ENCODE results near the gene HDAC2. TPM values are rescaled to one million over a fixed set of nuclear protein-coding genes. Genes with fewer than 3 reads are reported as not detected.
"Not testable (repeated sequence)": the region's sequence is repeated elsewhere in the genome, so short reads cannot be mapped to it uniquely, and the experiment has no call there.

Gene HDAC2
- 10 to 100 TPM; 46.4 to 51.6 (median 49.0) TPM for total RNA-seq
- polyA plus RNA-seq = 44.4 TPM
- long read RNA-seq, donor 1, full-length matches to known transcripts = 132 of 146 reads
- long read RNA-seq, donor 1, partial matches to known transcripts = 8 of 146 reads
- long read RNA-seq, donor 1, other reads (novel, unspliced or antisense) = 6 of 146 reads
- long read RNA-seq, donor 2, full-length matches to known transcripts = 55 of 61 reads
- long read RNA-seq, donor 2, partial matches to known transcripts = 6 of 61 reads
- long read RNA-seq, donor 2, other reads (novel, unspliced or antisense) = 0 of 61 reads
- long read RNA-seq, donor 3, full-length matches to known transcripts = 220 of 317 reads
- long read RNA-seq, donor 3, partial matches to known transcripts = 92 of 317 reads
- long read RNA-seq, donor 3, other reads (novel, unspliced or antisense) = 5 of 317 reads
- long read RNA-seq, donor 4, full-length matches to known transcripts = 67 of 73 reads
- long read RNA-seq, donor 4, partial matches to known transcripts = 4 of 73 reads
- long read RNA-seq, donor 4, other reads (novel, unspliced or antisense) = 2 of 73 reads

DNA sequence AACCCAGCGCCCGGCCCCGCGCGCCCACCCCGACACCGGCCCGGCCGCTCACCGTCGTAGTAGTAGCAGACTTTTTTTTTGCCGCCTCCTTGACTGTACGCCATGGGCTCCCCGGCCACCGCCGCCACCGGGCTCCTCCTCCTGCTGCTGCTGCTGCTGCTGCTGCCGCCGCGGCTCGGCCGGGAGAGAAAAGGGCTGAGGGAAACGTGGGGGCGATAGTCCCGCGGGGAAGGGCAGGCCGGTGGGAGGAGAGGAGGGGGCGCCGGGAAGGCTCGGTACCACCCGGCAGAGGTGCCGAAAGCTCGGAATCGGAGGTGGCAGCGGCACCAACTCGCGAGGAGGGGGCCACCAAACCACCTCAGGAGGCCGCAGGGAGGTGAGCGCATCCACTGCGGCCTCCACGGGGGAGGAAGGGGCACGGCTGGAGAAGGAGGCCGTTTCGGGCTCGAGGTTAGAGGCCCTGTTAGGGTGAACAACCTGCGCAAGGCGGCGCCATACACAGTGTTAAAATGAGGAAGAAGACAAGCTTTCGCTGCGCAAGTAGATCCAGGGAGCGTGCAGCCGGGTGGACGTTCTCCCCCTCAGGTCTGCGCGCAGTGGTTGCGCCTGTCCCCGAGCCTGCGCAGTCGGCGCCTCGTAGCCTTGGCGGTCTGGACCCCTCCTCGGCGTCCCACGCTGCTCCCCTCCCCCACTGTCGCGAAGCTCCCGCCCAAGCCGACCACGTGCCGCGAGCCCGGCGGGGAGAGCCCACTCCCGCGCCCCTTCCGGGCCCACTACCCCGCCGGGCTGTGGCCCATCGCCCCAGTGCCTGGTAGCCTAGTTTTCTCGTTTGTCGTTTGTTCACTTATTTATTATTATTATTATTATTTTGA, at the start of gene HDAC2:
TSS of gene HDAC2 (minus strand) at position 344 of the 872 bp plus-strand sequence. CDS start at position 104, 240 bp downstream.
- ATAC-seq (peak; percentile 97 to 98), DNase-seq (peak; percentile 91 to 96 (median 96))
- Histone ChIP-seq H3K27ac (ENCODE audit: low read length) (peak within 1 kb of the TSS; percentile 88), H3K4me3 (ENCODE audit: low read length) (peak within 1 kb of the TSS; percentile 64), H3K4me1 (ENCODE audit: control insufficient read depth, insufficient read depth, low read length) (peaks cover 2% of the 10 kb centered on the region), H3K27me3 (ENCODE audit: control insufficient read depth, insufficient read depth) (no peaks in the 10 kb centered on the region), H3K9me3 (ENCODE audit: control insufficient read depth, low read length) (no peaks in the 10 kb centered on the region)
- under 1% methylated on average over 82 of the region's 82 CpGs for WGBS
- intact Hi-C loops (cut with DNase I) = no loop called here

DNA sequence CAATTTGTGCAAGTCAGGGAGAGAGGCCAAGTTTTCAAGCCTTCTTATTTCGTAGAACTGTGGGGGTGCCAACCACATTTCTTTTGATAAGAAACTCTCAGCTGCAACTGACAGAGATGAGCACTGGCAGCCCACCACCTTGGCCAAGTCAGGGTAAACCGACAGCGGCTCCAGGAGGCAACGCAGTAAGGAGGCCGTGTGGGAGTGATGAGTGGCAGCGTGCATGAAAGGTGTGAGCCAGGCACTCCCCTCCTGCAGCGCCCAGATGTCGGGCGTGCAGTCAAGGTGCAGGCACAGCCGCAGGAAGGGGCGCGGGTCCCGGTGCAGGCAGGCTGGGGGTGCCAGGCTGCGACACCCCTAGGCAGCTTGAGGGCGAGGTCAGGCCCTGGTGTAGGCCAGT, 49.2 kb upstream of the HDAC2 start:
- Histone ChIP-seq H3K27me3 (ENCODE audit: control insufficient read depth, insufficient read depth) (no peaks in the 10 kb centered on the region), H3K4me1 (ENCODE audit: control insufficient read depth, insufficient read depth, low read length) (no peaks in the 10 kb centered on the region), H3K4me3 (ENCODE audit: low read length) (no peak overlapping the region), H3K27ac (ENCODE audit: low read length) (no peak overlapping the region), H3K9me3 (ENCODE audit: control insufficient read depth, low read length) (no peaks in the 10 kb centered on the region)
- intact Hi-C loops (cut with DNase I) = no loop called here
- WGBS = 81% methylated on average over 15 of the region's 15 CpGs
- ATAC-seq (no peak), DNase-seq (no peak)

DNA sequence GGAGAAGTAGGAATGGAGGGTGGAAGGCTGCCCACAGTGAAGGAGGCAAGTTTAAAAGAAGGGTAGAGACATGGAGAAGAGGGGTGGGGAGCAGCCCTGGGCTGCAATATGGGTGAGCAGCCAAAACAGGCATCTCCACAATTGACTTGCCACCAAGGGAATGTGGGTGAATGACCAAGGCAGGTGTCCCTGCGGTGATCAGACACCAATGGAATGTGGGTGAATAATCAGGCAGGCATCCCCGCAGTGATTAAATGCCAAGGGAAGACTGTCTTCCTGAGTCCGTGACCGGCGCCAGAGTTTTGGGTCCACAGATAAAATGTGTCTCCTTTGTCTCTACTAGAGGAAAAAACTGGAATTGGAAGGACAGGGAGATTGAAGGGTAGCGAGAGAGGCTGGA, 46.2 kb upstream of the HDAC2 start:
- 91% methylated on average over 6 of the region's 6 CpGs for WGBS
- H3K9me3 ChIP-seq (ENCODE audit: control insufficient read depth, low read length); DNase-seq; H3K27ac ChIP-seq (ENCODE audit: low read length); H3K4me1 ChIP-seq (ENCODE audit: control insufficient read depth, insufficient read depth, low read length); H3K27me3 ChIP-seq (ENCODE audit: control insufficient read depth, insufficient read depth); H3K4me3 ChIP-seq (ENCODE audit: low read length); ATAC-seq; intact Hi-C loops (cut with DNase I): not testable (repeated sequence)

DNA sequence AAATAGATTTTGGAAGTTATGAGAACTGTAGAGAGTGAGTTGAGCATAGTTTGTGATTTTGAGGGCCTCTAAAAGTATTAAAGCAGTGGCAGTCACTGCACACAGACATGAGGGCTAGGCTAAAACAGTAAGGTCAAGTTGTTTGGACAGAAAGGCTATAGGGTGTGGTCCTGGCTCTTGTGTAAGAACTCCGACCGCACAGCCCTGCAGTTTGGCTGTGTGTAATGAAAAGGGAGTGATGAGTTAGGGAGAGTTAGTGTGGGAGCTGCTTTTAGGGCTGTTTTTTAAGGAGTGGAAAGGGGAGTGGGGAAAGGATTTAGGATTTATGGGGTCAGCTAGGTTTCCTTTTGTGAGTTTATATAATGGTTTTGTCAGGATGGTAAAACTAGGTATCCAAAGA, 43.2 kb upstream of the HDAC2 start:
- intact Hi-C loops (cut with DNase I); ATAC-seq; H3K9me3 ChIP-seq (ENCODE audit: control insufficient read depth, low read length); H3K4me1 ChIP-seq (ENCODE audit: control insufficient read depth, insufficient read depth, low read length); H3K27ac ChIP-seq (ENCODE audit: low read length); H3K4me3 ChIP-seq (ENCODE audit: low read length); H3K27me3 ChIP-seq (ENCODE audit: control insufficient read depth, insufficient read depth): not testable (repeated sequence)
- peak in 2 of 3 donors; percentile 38 to 53 for DNase-seq
- 65% methylated on average over 2 of the region's 2 CpGs for WGBS

DNA sequence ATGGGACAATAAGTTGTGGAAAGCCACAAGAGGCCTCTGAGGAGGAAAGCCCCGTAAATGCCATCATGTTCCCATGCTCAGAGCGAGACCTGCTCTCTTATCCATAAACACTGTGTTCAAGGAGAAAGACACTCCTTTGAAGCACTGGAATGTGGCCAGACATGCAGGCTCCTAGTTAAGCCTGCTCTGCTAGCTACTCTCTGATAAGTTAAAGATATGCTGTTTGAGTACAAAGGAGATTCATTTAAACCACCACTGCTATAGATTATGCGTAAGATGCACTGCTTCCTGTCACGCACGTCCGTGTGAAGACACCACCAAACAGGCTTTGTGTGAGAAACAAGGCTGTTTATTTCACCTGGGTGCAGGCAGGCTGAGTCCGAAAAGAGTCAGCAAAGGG, 40.5 kb upstream of the HDAC2 start:
- intact Hi-C loops (cut with DNase I); H3K4me1 ChIP-seq (ENCODE audit: control insufficient read depth, insufficient read depth, low read length): not testable (repeated sequence)

DNA sequence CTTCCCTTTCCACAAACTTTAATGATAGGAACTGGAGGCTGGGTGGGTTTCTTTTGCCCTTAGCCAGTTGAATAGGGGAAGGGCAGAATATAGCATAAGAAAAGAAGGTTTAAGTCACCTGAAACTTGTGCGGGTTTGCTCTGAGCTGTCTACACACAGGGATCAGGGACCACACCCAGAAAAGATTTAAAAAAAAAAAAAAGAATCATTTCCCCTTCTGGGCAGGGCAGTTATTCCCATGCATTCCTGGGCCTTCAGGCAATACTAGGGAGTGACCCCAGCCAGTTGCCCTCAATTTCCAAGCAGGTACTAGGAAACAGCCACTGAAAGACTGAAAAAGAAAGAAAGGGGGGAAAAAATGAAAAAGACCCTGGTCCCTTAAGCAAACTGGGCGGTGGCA, 39.6 kb upstream of the HDAC2 start:
- no peak overlapping the region for H3K27ac ChIP-seq (ENCODE audit: low read length)
- no peaks in the 10 kb centered on the region for H3K9me3 ChIP-seq (ENCODE audit: control insufficient read depth, low read length)
- WGBS = 93% methylated on average over 2 of the region's 2 CpGs
- DNase-seq = no peak
- H3K27me3 ChIP-seq (ENCODE audit: control insufficient read depth, insufficient read depth) = no peaks in the 10 kb centered on the region
- no peaks in the 10 kb centered on the region for H3K4me1 ChIP-seq (ENCODE audit: control insufficient read depth, insufficient read depth, low read length)
- ATAC-seq = no peak
- intact Hi-C loops (cut with DNase I) = no loop called here
- no peak overlapping the region for H3K4me3 ChIP-seq (ENCODE audit: low read length)

More for the DNA sequence above, 40.5 kb upstream of the HDAC2 start:
- H3K27ac ChIP-seq (ENCODE audit: low read length); H3K4me3 ChIP-seq (ENCODE audit: low read length); ATAC-seq; H3K27me3 ChIP-seq (ENCODE audit: control insufficient read depth, insufficient read depth); DNase-seq; H3K9me3 ChIP-seq (ENCODE audit: control insufficient read depth, low read length): not testable (repeated sequence)
- 67% methylated on average over 7 of the region's 7 CpGs for WGBS

DNA sequence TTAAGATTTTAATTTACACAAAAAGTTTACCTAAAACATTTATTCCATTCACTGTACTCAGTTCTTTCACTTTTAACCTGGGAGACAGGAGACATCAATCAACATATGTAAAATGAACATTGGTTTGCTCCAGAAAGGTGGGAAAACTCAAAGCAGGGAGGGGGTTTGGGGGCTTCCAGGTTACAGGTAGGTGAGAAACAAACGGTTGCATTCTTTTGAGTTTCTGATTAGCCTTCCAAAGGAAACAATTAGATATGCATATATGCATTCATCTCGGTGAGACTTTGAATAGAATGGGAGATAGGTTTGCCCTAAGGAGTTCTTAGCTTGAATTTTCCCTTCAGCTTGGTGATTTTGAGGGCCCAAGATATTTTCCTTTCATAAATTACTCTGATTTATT, 38.2 kb upstream of the HDAC2 start:
- H3K9me3 ChIP-seq (ENCODE audit: control insufficient read depth, low read length) = no peaks in the 10 kb centered on the region
- no peak overlapping the region for H3K27ac ChIP-seq (ENCODE audit: low read length)
- WGBS = 53% methylated on average over 2 of the region's 2 CpGs
- ATAC-seq (no peak), DNase-seq (no peak)
- intact Hi-C loops (cut with DNase I) = no loop called here
- H3K4me1 ChIP-seq (ENCODE audit: control insufficient read depth, insufficient read depth, low read length) = no peaks in the 10 kb centered on the region
- no peak overlapping the region for H3K4me3 ChIP-seq (ENCODE audit: low read length)
- H3K27me3 ChIP-seq (ENCODE audit: control insufficient read depth, insufficient read depth) = no peaks in the 10 kb centered on the region

DNA sequence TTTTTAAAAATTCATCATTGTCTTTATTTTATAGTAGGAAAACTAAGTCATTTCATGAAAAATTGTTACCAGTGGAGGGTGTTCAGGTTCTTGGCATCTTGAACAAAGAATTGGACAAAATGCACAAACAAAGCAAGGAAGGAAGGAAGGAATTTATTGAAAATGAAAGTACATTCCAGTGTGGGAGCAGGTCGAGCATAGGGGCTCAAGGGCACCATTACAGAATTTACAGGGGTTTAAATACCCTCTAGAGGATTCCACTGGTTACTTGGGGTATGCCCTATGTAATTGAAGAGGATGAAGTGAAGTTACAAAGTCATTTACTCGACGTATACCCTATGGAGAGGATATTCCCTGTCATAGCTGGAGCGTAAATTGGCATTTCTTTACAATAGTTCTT, 37.4 kb upstream of the HDAC2 start:
- no peak for DNase-seq
- Histone ChIP-seq H3K4me1 (ENCODE audit: control insufficient read depth, insufficient read depth, low read length) (no peaks in the 10 kb centered on the region), H3K27me3 (ENCODE audit: control insufficient read depth, insufficient read depth) (no peaks in the 10 kb centered on the region), H3K4me3 (ENCODE audit: low read length) (no peak overlapping the region), H3K9me3 (ENCODE audit: control insufficient read depth, low read length) (no peaks in the 10 kb centered on the region), H3K27ac (ENCODE audit: low read length) (no peak overlapping the region)
- intact Hi-C loops (cut with DNase I) = no loop called here
- no peak for ATAC-seq
- WGBS = 74% methylated on average over 4 of the region's 4 CpGs

DNA sequence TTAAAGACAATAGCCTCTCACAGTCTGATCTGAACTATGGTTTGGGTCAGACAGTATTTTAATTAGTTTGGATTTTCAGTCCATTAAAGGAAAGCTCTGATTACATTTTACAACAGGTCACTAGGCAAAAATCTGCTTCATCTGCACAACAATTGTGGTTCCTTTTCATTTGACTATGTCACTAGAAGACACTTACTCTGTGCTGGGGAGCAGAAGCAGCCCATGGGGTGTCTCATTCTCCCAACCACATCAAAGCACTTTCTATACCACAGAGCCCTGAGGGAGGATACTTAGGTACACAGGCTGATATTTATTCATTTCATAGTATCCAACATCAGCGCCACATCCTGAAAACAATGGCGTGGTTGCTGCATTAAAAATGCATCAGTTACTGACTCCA, 36.6 kb upstream of the HDAC2 start:
- intact Hi-C loops (cut with DNase I) = no loop called here
- Histone ChIP-seq H3K9me3 (ENCODE audit: control insufficient read depth, low read length) (no peaks in the 10 kb centered on the region), H3K4me1 (ENCODE audit: control insufficient read depth, insufficient read depth, low read length) (no peaks in the 10 kb centered on the region), H3K4me3 (ENCODE audit: low read length) (no peak overlapping the region), H3K27ac (ENCODE audit: low read length) (no peak overlapping the region), H3K27me3 (ENCODE audit: control insufficient read depth, insufficient read depth) (no peaks in the 10 kb centered on the region)
- DNase-seq (no peak), ATAC-seq (no peak)
- 98% methylated on average over 2 of the region's 2 CpGs for WGBS

DNA sequence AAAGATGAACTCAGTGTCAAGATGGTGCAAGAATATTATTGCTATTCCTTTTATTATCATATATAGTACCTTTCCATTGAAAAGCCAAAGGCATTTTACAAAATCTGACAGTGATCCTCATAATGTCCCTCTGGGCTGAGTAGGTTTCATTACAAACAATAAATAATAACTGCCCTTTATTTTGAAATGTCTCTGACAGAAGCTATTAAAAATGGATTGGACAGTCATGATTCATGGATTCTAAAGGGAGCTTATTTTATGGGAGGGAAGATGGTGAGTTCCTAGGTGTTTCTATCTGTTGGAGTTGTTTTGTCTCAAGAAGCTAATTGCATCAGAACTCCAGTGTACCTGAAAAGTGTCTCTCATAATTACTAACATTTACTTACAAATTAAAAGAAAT, 30.4 kb upstream of the HDAC2 start:
- Histone ChIP-seq H3K27me3 (ENCODE audit: control insufficient read depth, insufficient read depth) (no peaks in the 10 kb centered on the region), H3K4me3 (ENCODE audit: low read length) (no peak overlapping the region), H3K9me3 (ENCODE audit: control insufficient read depth, low read length) (no peaks in the 10 kb centered on the region), H3K4me1 (ENCODE audit: control insufficient read depth, insufficient read depth, low read length) (no peaks in the 10 kb centered on the region), H3K27ac (ENCODE audit: low read length) (no peak overlapping the region)
- no peak for ATAC-seq
- intact Hi-C loops (cut with DNase I) = no loop called here
- no peak for DNase-seq

DNA sequence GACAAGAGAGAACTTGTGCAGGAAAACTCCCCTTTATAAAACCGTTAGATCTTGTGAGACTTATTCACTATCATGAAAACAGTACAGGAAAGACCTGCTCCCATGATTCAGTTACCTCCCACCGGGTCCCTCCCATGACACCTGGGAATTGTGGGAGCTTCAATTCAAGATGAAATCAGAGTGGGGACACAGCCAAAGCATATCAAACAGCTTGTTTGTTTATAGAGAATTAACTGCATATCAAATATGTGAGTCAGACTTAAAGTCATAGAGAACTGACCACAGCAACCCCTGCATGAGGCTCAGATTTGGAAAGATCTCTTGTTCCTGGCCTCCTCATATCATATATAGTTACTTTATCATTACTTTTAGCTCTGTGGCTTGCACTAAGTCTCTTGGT, 29.1 kb upstream of the HDAC2 start:
- no peak for DNase-seq
- no peak for ATAC-seq
- 71% methylated on average over 2 of the region's 2 CpGs for WGBS

More for the DNA sequence above, 29.1 kb upstream of the HDAC2 start:
- no peak overlapping the region for H3K27ac ChIP-seq (ENCODE audit: low read length)
- H3K4me3 ChIP-seq (ENCODE audit: low read length) = no peak overlapping the region
- peaks cover 2% of the 10 kb centered on the region for H3K4me1 ChIP-seq (ENCODE audit: control insufficient read depth, insufficient read depth, low read length)
- intact Hi-C loops (cut with DNase I) = no loop called here
- H3K27me3 ChIP-seq (ENCODE audit: control insufficient read depth, insufficient read depth) = no peaks in the 10 kb centered on the region
- no peaks in the 10 kb centered on the region for H3K9me3 ChIP-seq (ENCODE audit: control insufficient read depth, low read length)
